Muscle layer of colon (tissue), 2 donors: ENCODE results near the gene IPO5.
"Not testable (repeated sequence)": the region's sequence is repeated elsewhere in the genome, so short reads cannot be mapped to it uniquely, and the experiment has no call there.

Experiments used
- H3K27ac ChIP-seq: one replicate; pipeline ENCODE4 v1.7.0; 2013; ENCODE audit warnings: low read depth, mild to moderate bottlenecking, low read length, moderate library complexity
- H3K27me3 ChIP-seq, 2 donors: one replicate each; pipeline ENCODE4 v1.7.0; 2013; ENCODE audit warnings: low read length in 2 of 2, mild to moderate bottlenecking in 2 of 2; ENCODE audit not compliant: insufficient read depth in 2 of 2, control insufficient read depth in 1 of 2
- H3K36me3 ChIP-seq: one replicate; pipeline ENCODE4 v1.7.0; 2013; ENCODE audit warnings: mild to moderate bottlenecking, low read length; ENCODE audit not compliant: insufficient read depth
- H3K4me1 ChIP-seq: one replicate; pipeline ENCODE4 v1.7.0; 2013; ENCODE audit warnings: mild to moderate bottlenecking, low read length; ENCODE audit not compliant: insufficient read depth
- H3K4me3 ChIP-seq, 2 donors: one replicate each; pipeline ENCODE4 v1.7.0; 2013; ENCODE audit warnings: low read length in 2 of 2, low read depth in 1 of 2, mild to moderate bottlenecking in 1 of 2, moderate library complexity in 1 of 2
- H3K9ac ChIP-seq: one replicate; pipeline ENCODE4 v1.7.0; 2013; ENCODE audit warnings: low read length
- H3K9me3 ChIP-seq: one replicate; pipeline ENCODE4 v1.7.0; 2013; ENCODE audit warnings: mild to moderate bottlenecking, low read length
- donor health status: abdominal sarcoma.
- donor health status: Adenocarcinoma of cecum.

Gene IPO5

GRCh38 chr13:97977982-97978381 lies 24.5 kb downstream of the IPO5 start:
- Histone ChIP-seq H3K27me3 (no peaks in the 10 kb centered on the region), H3K9ac (no peak overlapping the region), H3K27ac (no peak overlapping the region), H3K4me1 (peaks cover 22% of the 10 kb centered on the region), H3K36me3 (no peaks in the 10 kb centered on the region), H3K4me3 (peak overlapping the region in 1 of 2 donors; percentile 21), H3K9me3 (no peaks in the 10 kb centered on the region)

- Histone ChIP-seq H3K27ac (no peak overlapping the region), H3K4me1 (peaks cover 22% of the 10 kb centered on the region), H3K9ac (peak overlapping the region; percentile 2), H3K36me3 (no peaks in the 10 kb centered on the region), H3K27me3 (no peaks in the 10 kb centered on the region), H3K4me3 (no peak overlapping the region), H3K9me3 (no peaks in the 10 kb centered on the region)
These were observed 25.2 kb downstream of the IPO5 start for GRCh38 chr13:97978651-97979050.

- peaks cover 22% of the 10 kb centered on the region for H3K4me1 ChIP-seq
- no peak overlapping the region for H3K27ac ChIP-seq
- H3K9ac ChIP-seq: no peak overlapping the region
- no peaks in the 10 kb centered on the region for H3K36me3 ChIP-seq
- no peak overlapping the region for H3K4me3 ChIP-seq
- no peaks in the 10 kb centered on the region for H3K9me3 ChIP-seq
- no peaks in the 10 kb centered on the region for H3K27me3 ChIP-seq
These were observed 25.6 kb downstream of the IPO5 start for GRCh38 chr13:97979051-97979450.

- no peaks in the 10 kb centered on the region for H3K27me3 ChIP-seq
- no peaks in the 10 kb centered on the region for H3K36me3 ChIP-seq
- H3K27ac ChIP-seq: no peak overlapping the region
- H3K4me3 ChIP-seq: no peak overlapping the region
- peaks cover 22% of the 10 kb centered on the region for H3K4me1 ChIP-seq
- H3K9ac ChIP-seq: no peak overlapping the region
- H3K9me3 ChIP-seq: no peaks in the 10 kb centered on the region
These were observed 26.1 kb downstream of the IPO5 start for GRCh38 chr13:97979556-97979955.

- H3K4me1 ChIP-seq: peaks cover 15% of the 10 kb centered on the region
- H3K4me3 ChIP-seq: no peak overlapping the region
- peaks cover 18% of the 10 kb centered on the region for H3K36me3 ChIP-seq
- no peaks in the 10 kb centered on the region for H3K27me3 ChIP-seq
- H3K9me3 ChIP-seq: no peaks in the 10 kb centered on the region
- no peak overlapping the region for H3K9ac ChIP-seq
- no peak overlapping the region for H3K27ac ChIP-seq
These were observed 28.8 kb downstream of the IPO5 start for GRCh38 chr13:97982286-97982685.

- H3K9ac ChIP-seq: no peak overlapping the region
- peaks cover 57% of the 10 kb centered on the region for H3K36me3 ChIP-seq
These were observed 33.4 kb downstream of the IPO5 start for GRCh38 chr13:97986835-97987234.

GRCh38 chr13:97999653-98000052 lies 46.2 kb downstream of the IPO5 start:
- Histone ChIP-seq H3K27ac (no peak overlapping the region), H3K36me3 (peaks cover 49% of the 10 kb centered on the region), H3K27me3 (no peaks in the 10 kb centered on the region), H3K4me3 (no peak overlapping the region), H3K9ac (no peak overlapping the region), H3K4me1 (no peaks in the 10 kb centered on the region), H3K9me3 (no peaks in the 10 kb centered on the region)

More at GRCh38 chr13:97986835-97987234, 33.4 kb downstream of the IPO5 start:
- Histone ChIP-seq H3K27me3 (no peaks in the 10 kb centered on the region), H3K27ac (no peak overlapping the region), H3K9me3 (no peaks in the 10 kb centered on the region), H3K4me1 (no peaks in the 10 kb centered on the region), H3K4me3 (no peak overlapping the region)

- no peak overlapping the region for H3K27ac ChIP-seq
- no peaks in the 10 kb centered on the region for H3K9me3 ChIP-seq
- H3K36me3 ChIP-seq: peaks cover 58% of the 10 kb centered on the region
These were observed 50.6 kb downstream of the IPO5 start for GRCh38 chr13:98004107-98004506.

GRCh38 chr13:98004997-98005396 lies 51.5 kb downstream of the IPO5 start:
- peaks cover 59% of the 10 kb centered on the region for H3K36me3 ChIP-seq
- H3K9me3 ChIP-seq, H3K27ac ChIP-seq, H3K4me3 ChIP-seq, H3K4me1 ChIP-seq, H3K27me3 ChIP-seq, H3K9ac ChIP-seq: not testable (repeated sequence)

More at GRCh38 chr13:98004107-98004506, 50.6 kb downstream of the IPO5 start:
- Histone ChIP-seq H3K27me3 (no peaks in the 10 kb centered on the region), H3K4me3 (no peak overlapping the region), H3K9ac (no peak overlapping the region), H3K4me1 (no peaks in the 10 kb centered on the region)

- Histone ChIP-seq H3K27ac (no peak overlapping the region), H3K4me3 (no peak overlapping the region), H3K4me1 (no peaks in the 10 kb centered on the region), H3K9me3 (no peaks in the 10 kb centered on the region), H3K9ac (no peak overlapping the region), H3K36me3 (peaks cover 50% of the 10 kb centered on the region), H3K27me3 (no peaks in the 10 kb centered on the region)
These were observed 53.5 kb downstream of the IPO5 start for GRCh38 chr13:98007001-98007400.

- Histone ChIP-seq H3K9ac (no peak overlapping the region), H3K27ac (no peak overlapping the region), H3K27me3 (no peaks in the 10 kb centered on the region), H3K36me3 (peaks cover 49% of the 10 kb centered on the region), H3K4me3 (no peak overlapping the region), H3K9me3 (no peaks in the 10 kb centered on the region), H3K4me1 (no peaks in the 10 kb centered on the region)
These were observed 59.8 kb downstream of the IPO5 start for GRCh38 chr13:98013241-98013640.

- H3K27ac ChIP-seq: no peak overlapping the region
- H3K4me1 ChIP-seq: no peaks in the 10 kb centered on the region
- peaks cover 48% of the 10 kb centered on the region for H3K36me3 ChIP-seq
- no peak overlapping the region for H3K9ac ChIP-seq
- no peak overlapping the region for H3K4me3 ChIP-seq
- H3K9me3 ChIP-seq: no peaks in the 10 kb centered on the region
- H3K27me3 ChIP-seq: no peaks in the 10 kb centered on the region
These were observed 61.3 kb downstream of the IPO5 start for GRCh38 chr13:98014766-98015165.
